WI38 (cell line): ENCODE results near the gene ANKRD11.
"Not testable (repeated sequence)": the region's sequence is repeated elsewhere in the genome, so short reads cannot be mapped to it uniquely, and the experiment has no call there.

Experiments used
- H3K4me3 ChIP-seq: 2 replicates; pipeline ENCODE4 v1.5.1; 2011; ENCODE audit warnings: low read depth, mild to moderate bottlenecking, control low read depth, low read length
- TF ChIP-seq, protein P1 (sequence below): IDR thresholded peaks from 2 replicates; pipeline ENCODE4 v1.5.1; 2012; ENCODE audit warnings: low read depth, mild to moderate bottlenecking, control low read depth, low read length

Gene ANKRD11

DNA sequence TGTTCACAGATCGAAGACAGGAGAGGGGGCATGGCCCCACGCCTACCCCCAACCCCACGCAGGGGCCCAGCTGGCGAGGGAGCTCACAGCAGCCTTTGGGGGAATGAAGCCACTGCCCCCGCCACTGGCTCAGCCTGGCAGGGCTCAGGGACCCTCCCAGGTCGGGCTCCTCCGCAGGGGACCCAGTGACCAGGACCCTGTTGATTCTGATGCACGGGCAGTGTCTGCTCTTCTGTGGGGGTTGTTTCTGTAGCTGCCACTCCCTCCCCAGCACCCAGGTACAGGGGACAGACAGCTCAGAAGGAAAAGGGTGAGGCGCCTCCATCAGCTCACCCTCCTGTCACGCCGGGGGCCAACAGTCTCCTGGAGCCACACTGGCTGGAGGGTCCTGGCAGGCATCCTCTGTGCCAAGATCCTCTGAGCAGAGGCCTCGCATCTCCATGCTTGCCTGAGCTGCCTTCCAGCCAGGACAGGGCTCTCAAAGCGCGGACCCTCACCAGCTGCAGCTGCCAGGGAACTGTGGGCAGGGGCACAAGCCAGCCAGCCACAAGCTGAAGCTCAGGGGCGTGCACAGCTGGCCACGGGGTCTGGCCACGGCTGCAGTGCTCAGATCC is 223.7 kb downstream of the ANKRD11 start:
- TF ChIP-seq, protein P1, sequence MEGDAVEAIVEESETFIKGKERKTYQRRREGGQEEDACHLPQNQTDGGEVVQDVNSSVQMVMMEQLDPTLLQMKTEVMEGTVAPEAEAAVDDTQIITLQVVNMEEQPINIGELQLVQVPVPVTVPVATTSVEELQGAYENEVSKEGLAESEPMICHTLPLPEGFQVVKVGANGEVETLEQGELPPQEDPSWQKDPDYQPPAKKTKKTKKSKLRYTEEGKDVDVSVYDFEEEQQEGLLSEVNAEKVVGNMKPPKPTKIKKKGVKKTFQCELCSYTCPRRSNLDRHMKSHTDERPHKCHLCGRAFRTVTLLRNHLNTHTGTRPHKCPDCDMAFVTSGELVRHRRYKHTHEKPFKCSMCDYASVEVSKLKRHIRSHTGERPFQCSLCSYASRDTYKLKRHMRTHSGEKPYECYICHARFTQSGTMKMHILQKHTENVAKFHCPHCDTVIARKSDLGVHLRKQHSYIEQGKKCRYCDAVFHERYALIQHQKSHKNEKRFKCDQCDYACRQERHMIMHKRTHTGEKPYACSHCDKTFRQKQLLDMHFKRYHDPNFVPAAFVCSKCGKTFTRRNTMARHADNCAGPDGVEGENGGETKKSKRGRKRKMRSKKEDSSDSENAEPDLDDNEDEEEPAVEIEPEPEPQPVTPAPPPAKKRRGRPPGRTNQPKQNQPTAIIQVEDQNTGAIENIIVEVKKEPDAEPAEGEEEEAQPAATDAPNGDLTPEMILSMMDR = no peak

DNA sequence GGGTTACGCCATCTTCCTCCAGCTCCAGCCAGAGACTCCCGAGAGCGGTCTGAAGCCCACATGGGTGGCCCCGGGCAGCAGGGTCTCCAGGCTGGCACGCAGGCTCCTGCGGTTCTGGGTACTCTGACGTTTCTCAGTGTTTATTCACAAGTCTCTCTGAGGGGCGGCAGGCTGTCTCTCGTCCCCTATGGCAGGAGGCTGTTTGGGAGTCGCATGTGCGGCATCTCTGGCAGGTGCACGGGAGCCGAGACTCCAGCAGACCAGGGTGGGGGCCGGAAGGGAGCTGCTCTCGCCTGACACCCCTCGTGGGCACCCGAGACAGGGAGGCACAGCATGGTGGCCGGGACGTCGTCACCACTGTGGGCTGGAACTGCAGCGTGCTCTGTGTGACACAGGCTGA is 224.7 kb downstream of the ANKRD11 start:
- H3K4me3 ChIP-seq = no peak overlapping the region
- TF ChIP-seq, protein P1 = no peak

More for the DNA sequence above, 223.7 kb downstream of the ANKRD11 start:
- H3K4me3 ChIP-seq = no peak overlapping the region

GRCh38 chr16:89264800-89265550 is 225.4 kb downstream of the ANKRD11 start:
- TF ChIP-seq, protein P1 = no peak
- H3K4me3 ChIP-seq = no peak overlapping the region

DNA sequence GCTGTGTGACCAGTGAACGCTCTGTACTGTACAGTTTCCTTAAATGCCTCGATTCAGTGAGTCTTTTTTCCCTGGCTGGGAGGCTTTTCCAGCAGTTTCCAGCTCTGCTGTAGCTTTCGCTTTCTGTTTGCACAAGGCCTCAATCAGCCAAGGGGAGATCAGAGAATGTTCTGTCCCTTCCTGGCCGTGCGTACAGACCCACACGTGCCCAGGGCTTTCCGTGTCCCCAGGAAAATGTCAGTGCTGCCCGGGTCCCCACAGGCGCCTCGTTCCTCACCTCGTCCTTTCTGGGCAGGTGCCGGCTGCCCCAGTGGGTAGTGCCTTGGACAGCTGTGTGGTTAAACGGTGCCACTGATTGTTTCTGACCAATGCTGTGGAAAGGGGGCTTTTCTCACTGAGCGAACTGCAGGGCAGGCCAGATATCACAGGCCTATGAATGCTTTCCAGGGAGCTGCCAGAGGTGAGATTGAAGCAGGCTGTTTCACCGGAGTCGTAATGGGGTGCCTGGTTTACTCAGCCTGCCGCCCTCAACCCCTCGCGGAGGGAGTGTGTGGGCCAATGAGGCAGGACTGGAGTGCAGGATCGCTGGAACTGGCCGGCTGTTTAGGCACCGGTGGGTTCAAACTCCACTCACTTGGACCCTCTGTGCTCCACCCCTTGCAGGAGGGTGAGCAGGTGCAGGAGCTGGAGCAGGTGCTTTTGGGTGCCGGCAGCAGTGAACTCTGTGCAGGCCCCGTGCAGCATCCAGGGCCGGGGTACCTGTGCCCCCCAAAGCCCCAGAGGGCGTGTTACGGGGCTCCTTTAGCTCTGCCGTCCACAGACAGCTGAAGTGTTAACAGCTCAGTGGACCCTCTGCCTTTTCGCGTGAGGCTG is 228.4 kb downstream of the ANKRD11 start:
- TF ChIP-seq, protein P1 = no peak
- no peak overlapping the region for H3K4me3 ChIP-seq

- not testable (repeated sequence) for H3K4me3 ChIP-seq
Measured at GRCh38 chr16:89259901-89260300, 230.5 kb downstream of the ANKRD11 start.

- no peak overlapping the region for H3K4me3 ChIP-seq
- TF ChIP-seq, protein P1 = no peak
Measured at GRCh38 chr16:89257757-89258465, 232.4 kb downstream of the ANKRD11 start.

DNA sequence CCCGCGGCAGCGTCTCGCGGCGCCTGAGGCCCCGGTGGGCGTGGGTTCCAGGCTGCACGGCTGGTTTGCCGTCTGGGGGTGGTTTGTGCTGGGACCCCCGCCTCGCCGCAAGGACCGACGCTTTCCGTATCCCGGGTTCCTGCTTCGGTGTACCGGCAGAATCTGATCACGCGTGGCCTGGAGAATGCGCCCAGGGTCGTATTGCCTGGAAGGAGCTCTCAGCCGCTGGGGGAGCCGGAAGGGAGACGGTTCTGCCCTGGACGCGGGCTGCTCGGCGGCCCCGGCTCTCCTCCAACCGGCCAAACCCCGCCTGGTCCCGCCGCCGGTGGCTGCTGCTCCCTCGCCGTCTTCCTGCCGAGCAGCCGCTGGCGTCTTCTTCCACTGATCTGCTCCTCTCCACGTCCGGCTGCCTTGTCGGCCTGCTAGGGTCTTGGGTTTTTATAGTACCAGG is 233.1 kb downstream of the ANKRD11 start:
- no peak overlapping the region for H3K4me3 ChIP-seq
- TF ChIP-seq, protein P1 = no peak
